Stimulated activated CD8-positive, alpha-beta memory T cell treated with anti-CD3 and anti-CD28 coated beads, Interleukin-15, amount 100 ng/mL, for 24 hours (primary cell): ENCODE results near the gene B3GLCT.

Experiments
- DNase-seq: peaks from one replicate; pipeline ENCODE4 v3.0.0-alpha.2; 2020; ENCODE audit warnings: low read depth

Gene B3GLCT

DNA sequence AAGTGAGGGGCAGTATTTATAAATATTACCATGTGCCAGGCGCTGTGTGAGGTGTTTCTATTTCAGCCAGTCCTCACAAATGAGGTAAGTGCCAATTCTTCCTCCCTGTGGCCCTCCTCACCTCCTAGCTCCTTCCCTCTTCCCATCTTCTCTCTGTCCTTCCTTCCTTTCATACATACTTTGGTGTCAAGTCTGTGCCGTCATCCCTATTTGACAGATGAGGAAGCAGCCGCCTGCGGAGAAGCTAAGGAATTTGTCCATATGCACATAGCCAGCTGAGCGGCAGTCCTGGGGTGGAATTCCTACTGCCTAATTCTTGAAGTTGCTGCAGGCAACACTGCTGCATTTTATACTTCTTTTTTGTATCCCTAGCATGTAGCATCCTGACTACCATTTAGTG, 150.8 kb downstream of the B3GLCT start:
- no peak for DNase-seq

GRCh38 chr13:31351376-31351775, 151.6 kb downstream of the B3GLCT start:
- DNase-seq = no peak

GRCh38 chr13:31352467-31352866, 152.7 kb downstream of the B3GLCT start:
- no peak for DNase-seq

DNA sequence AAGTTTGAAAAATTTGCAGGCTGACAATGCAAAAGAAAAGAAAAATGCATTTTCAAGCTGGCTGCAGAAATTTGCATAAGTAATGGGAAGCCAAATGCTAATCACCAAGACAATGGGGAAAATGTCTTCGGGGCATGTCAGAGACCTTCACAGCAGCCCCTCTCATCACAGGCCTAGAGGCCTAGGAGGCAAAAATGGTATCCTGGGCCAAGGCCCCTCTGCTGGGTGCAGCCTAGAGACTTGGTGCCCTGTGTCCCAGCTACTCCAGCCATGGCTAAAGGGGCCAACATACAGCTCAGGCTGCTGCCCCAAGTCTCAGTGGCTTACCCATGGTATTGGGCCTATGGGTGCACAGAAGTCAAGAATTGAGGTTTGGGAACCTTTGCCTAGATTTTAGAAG, 155.2 kb downstream of the B3GLCT start:
- DNase-seq = no peak

- no peak for DNase-seq
Measured at GRCh38 chr13:31356991-31357390, 157.2 kb downstream of the B3GLCT start.

DNA sequence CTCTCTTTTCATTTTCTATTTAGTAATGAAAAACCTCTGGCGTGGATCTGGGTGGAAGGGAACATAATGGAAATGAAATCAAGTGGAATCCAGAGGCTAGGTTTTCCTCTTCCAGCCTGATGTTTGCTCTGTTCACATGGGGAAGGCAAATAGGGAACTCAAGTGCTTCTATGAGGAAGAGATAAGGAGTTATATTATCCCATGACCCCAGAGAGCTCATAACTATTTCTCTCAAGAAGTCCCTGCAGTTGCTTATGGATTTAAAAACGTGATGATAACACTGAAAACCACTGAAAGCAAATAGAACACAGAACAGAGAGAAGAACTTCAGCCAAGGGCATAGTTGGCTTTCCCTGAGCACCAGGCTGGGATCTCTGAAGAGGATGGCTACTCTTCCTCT, 157.8 kb downstream of the B3GLCT start:
- no peak for DNase-seq

- DNase-seq = no peak
Measured at GRCh38 chr13:31361673-31362072, 161.9 kb downstream of the B3GLCT start.

DNA sequence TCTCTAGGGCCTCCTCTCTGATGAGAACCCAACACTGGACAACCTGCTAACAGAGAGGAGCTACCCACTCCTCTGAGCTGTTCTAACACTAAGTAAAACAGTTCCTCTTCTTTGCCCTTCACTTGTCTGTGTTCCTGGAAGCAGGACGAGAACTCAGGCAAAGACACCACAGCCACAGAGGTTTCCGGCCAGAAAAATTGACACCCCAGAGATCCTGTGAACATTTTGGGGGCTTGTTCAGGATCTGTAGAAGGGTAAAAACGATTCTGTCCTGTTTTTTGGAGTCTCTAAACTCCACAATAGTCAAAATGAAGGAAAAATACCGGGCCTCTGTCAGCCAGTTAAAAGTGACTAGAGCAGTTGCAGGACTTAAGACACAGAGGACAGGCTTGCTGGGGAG, 165.9 kb downstream of the B3GLCT start:
- no peak for DNase-seq

DNA sequence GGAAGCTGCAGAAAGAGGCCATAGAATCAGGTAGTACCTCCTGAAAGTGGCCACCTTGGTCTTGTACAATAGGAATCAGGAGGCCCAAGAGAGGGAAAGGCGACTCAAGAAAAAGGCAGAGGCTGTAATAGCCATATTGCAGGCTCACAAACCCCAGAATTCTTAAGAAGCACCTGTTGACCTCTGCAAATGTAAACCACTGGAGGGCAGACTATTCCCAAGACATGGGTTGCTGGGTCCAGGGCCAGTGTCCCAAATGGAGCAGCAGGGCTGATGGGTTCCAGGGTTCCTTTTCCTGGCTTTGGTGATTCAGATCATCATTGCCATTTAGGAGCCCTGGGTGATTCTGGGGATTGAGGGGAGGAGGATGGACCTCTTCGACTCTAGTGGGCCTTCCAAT, 167.6 kb downstream of the B3GLCT start:
- no peak for DNase-seq

GRCh38 chr13:31369213-31369612, 169.4 kb downstream of the B3GLCT start:
- DNase-seq = no peak

DNA sequence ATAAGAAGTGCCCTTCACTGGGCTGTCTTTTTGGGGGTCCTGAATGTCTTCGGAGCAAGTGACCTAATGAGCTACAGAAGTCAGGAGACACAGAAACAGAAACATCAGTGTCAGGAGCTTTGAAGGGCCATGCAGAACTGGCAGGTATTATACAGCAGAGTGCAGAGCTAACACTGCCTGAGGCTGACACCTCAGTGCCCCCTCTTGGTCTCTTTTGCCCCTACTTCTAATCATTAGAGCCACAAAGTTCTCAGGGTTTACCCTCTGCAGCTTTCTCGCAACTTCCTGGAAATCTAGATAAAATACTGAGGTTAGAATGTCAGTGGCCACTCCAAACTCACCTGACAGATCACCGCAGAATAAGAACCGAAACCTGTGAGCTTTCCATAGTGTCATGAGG, 172.7 kb downstream of the B3GLCT start:
- no peak for DNase-seq

DNA sequence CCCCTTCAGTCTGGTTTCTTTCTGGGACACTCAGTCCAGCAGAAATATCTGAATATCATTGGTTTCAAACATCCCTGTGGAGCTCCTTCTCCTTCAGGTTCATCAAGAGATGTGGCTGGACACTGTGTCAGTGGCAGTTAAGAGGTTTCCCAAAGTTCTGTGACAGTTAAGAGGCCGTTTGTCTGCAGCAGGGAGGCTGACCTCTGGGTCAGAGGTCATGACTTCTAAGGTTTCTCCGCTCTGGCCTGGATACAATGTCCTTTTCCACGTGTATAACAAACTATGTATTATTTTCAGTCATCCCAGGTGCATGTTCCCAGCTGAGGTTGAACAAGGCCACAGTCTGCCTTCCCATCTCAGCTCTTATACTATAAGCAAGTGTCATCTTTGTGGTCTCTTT, 174.9 kb downstream of the B3GLCT start:
- DNase-seq = no peak

- DNase-seq = no peak
Measured at GRCh38 chr13:31377946-31378345, 178.2 kb downstream of the B3GLCT start.

GRCh38 chr13:31380715-31381114, 180.9 kb downstream of the B3GLCT start:
- DNase-seq = no peak
